ENCODE measurements around the gene BNIP3. TPM values are rescaled to one million over a fixed set of nuclear protein-coding genes. Genes with fewer than 3 reads are reported as not detected.

Gene BNIP3
- total RNA-seq, 6 donors from 2014 or later: 34.6 to 114 (median 51.9) TPM

DNA sequence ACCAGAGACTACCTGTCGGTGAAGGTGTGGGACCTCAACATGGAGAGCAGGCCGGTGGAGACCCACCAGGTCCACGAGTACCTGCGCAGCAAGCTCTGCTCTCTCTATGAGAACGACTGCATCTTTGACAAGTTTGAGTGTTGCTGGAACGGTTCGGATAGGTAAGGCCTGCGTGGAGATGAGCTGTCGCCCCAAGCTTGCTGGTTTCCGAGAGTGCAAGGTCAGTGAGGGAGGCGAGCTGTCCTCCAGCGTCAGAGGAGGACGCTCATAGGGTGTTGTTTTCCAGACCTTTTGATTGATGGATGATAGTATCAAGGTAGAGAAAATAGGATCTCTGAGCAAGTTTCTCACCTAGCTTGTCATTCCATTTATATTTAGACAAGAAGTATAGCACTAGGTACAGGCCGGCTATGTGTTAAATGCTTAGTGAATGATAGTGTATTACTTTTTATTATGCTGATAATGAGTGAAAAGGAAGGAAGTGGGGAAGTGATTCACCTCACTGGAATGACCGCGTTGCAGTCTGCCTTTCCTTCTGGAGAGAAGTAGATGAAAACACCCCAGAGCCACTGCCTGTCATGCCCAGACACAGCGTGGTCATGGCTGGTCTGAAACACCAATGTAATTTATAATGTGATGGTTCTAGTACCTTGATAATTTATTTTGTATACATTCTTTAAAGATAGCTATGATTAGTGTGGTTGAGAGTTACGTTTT lies 33.9 kb downstream of the BNIP3 start:
- TF ChIP-seq POLR2A (IDR thresholded peaks at IDR 0.05): no peak
- no peak for TF ChIP-seq POLR2AphosphoS5 (IDR thresholded peaks at IDR 0.05)
- TF ChIP-seq EP300 (IDR thresholded peaks at IDR 0.05): no peak
- TF ChIP-seq, protein P1, sequence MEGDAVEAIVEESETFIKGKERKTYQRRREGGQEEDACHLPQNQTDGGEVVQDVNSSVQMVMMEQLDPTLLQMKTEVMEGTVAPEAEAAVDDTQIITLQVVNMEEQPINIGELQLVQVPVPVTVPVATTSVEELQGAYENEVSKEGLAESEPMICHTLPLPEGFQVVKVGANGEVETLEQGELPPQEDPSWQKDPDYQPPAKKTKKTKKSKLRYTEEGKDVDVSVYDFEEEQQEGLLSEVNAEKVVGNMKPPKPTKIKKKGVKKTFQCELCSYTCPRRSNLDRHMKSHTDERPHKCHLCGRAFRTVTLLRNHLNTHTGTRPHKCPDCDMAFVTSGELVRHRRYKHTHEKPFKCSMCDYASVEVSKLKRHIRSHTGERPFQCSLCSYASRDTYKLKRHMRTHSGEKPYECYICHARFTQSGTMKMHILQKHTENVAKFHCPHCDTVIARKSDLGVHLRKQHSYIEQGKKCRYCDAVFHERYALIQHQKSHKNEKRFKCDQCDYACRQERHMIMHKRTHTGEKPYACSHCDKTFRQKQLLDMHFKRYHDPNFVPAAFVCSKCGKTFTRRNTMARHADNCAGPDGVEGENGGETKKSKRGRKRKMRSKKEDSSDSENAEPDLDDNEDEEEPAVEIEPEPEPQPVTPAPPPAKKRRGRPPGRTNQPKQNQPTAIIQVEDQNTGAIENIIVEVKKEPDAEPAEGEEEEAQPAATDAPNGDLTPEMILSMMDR (IDR thresholded peaks at IDR 0.05): no peak
- H3K4me1 ChIP-seq: no peaks in the 10 kb centered on the region
- peaks cover 21 to 70% (median 60%) of the 10 kb centered on the region in 4 donors for H3K36me3 ChIP-seq
- H3K4me3 ChIP-seq: no peak overlapping the region
- no peak overlapping the region for H3K27ac ChIP-seq
- H3K27me3 ChIP-seq: no peaks in the 10 kb centered on the region
- DNase-seq (no peak), ATAC-seq (ENCODE audit: low FRiP score in 2 of 2) (no peak)
- no peaks in the 10 kb centered on the region for H3K9me3 ChIP-seq
- 87 to 88% methylated on average over 18 of the region's 18 CpGs for WGBS, 2 donors

DNA sequence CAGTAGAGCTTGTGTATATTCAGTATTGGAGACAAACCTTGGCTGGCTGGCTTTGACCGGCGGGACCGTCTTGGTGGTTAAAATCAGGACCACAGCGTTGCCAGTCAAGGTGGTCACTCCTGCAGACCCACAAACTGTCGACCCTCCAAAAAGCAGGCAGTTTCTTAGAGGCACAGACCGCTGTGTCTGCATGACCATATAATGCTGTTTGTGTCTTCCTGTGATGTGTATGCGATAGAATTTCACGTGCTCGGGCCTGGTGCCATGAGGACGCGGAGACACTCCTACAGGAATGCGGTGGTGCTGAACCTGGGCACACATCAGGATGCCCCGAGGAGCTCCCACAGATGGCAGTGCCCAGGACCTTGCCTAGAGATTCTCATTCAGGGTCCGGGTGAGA lies 34.8 kb downstream of the BNIP3 start:
- 98 to 99% methylated on average over 13 to 14 of the region's 14 CpGs for WGBS, 2 donors
- TF ChIP-seq, protein P1 (IDR thresholded peaks at IDR 0.05): no peak
- TF ChIP-seq POLR2A (IDR thresholded peaks at IDR 0.05) (no peak), EP300 (IDR thresholded peaks at IDR 0.05) (no peak), POLR2AphosphoS5 (IDR thresholded peaks at IDR 0.05) (no peak)
- no peak overlapping the region for H3K27ac ChIP-seq
- no peaks in the 10 kb centered on the region for H3K27me3 ChIP-seq
- H3K36me3 ChIP-seq: peaks cover 21 to 72% (median 60%) of the 10 kb centered on the region in 4 donors
- DNase-seq (no peak), ATAC-seq (ENCODE audit: low FRiP score in 2 of 2) (no peak)
- no peak overlapping the region for H3K4me3 ChIP-seq
- H3K4me1 ChIP-seq: no peaks in the 10 kb centered on the region
- no peaks in the 10 kb centered on the region for H3K9me3 ChIP-seq

- Histone ChIP-seq H3K4me1 (no peaks in the 10 kb centered on the region), H3K27me3 (no peaks in the 10 kb centered on the region), H3K36me3 (peaks cover 17 to 72% (median 58%) of the 10 kb centered on the region in 4 donors), H3K27ac (no peak overlapping the region), H3K9me3 (no peaks in the 10 kb centered on the region), H3K4me3 (no peak overlapping the region)
- no peak for DNase-seq
- WGBS, 2 donors: 74 to 80% methylated on average over 14 of the region's 14 CpGs
- TF ChIP-seq POLR2A (IDR thresholded peaks at IDR 0.05): no peak
- TF ChIP-seq EP300 (IDR thresholded peaks at IDR 0.05): no peak
- no peak for TF ChIP-seq POLR2AphosphoS5 (IDR thresholded peaks at IDR 0.05)
- TF ChIP-seq, protein P1 (IDR thresholded peaks at IDR 0.05): no peak
- ATAC-seq (ENCODE audit: low FRiP score in 2 of 2): no peak
Measured at GRCh38 chr10:131946321-131946751, 35.4 kb downstream of the BNIP3 start.

- DNase-seq (no peak), ATAC-seq (ENCODE audit: low FRiP score in 2 of 2) (no peak)
- no peak overlapping the region for H3K4me3 ChIP-seq
- H3K27me3 ChIP-seq: no peaks in the 10 kb centered on the region
- H3K4me1 ChIP-seq: no peaks in the 10 kb centered on the region
- no peak overlapping the region for H3K27ac ChIP-seq
- peaks cover 16 to 72% (median 57%) of the 10 kb centered on the region in 4 donors for H3K36me3 ChIP-seq
- 96% methylated on average over 13 to 28 of the region's 28 CpGs for WGBS, 2 donors
- TF ChIP-seq POLR2AphosphoS5 (IDR thresholded peaks at IDR 0.05) (no peak), POLR2A (IDR thresholded peaks at IDR 0.05) (no peak), EP300 (IDR thresholded peaks at IDR 0.05) (no peak)
- TF ChIP-seq, protein P1 (IDR thresholded peaks at IDR 0.05): no peak
- H3K9me3 ChIP-seq: no peaks in the 10 kb centered on the region
Measured at GRCh38 chr10:131944976-131945695, 36.6 kb downstream of the BNIP3 start.

Measured in upper lobe of left lung (tissue), 6 donors.